Astrocyte (in vitro differentiated cells and primary cell): Measurements from ENCODE around the gene CARS1. TPM values are rescaled to one million over a fixed set of nuclear protein-coding genes. Genes with fewer than 3 reads are reported as not detected.
A peak's percentile ranks its signal among the peaks of the same experiment; 100 is the strongest.

Experiments used
- DNase-seq: peaks from one replicate; pipeline ENCODE4 v3.0.0-alpha.2; 2010; ENCODE audit warnings: low read depth
- FAIRE-seq: peaks from 2 replicates; lab custom pipeline; 2011; peaks lifted over from hg19 to GRCh38; lab: Jason Lieb, UNC
- H2AFZ ChIP-seq: 2 replicates; pipeline ENCODE4 v1.6.0; 2012; ENCODE audit warnings: low read depth, low read length, inconsistent platforms
- H3K27ac ChIP-seq: 2 replicates; pipeline ENCODE4 v1.5.1; 2011; ENCODE audit warnings: low read depth, low read length, inconsistent platforms
- H3K27me3 ChIP-seq: 2 replicates; pipeline ENCODE4 v1.6.0; 2011; ENCODE audit warnings: low read length, inconsistent platforms; ENCODE audit not compliant: insufficient read depth
- H3K36me3 ChIP-seq: 2 replicates; pipeline ENCODE4 v1.5.1; 2011; ENCODE audit warnings: low read length, inconsistent platforms; ENCODE audit not compliant: insufficient read depth
- H3K4me1 ChIP-seq: 2 replicates; pipeline ENCODE4 v1.5.1; 2011; ENCODE audit warnings: low read length, inconsistent platforms; ENCODE audit not compliant: insufficient read depth
- H3K4me2 ChIP-seq: 2 replicates; pipeline ENCODE4 v1.6.0; 2012; ENCODE audit warnings: low read length, inconsistent platforms
- H3K4me3 ChIP-seq: 2 replicates; pipeline ENCODE4 v1.5.1; 2011; ENCODE audit warnings: low read depth, mild to moderate bottlenecking, low read length, inconsistent platforms; ENCODE audit not compliant: insufficient read depth
- H3K79me2 ChIP-seq: 2 replicates; pipeline ENCODE4 v1.6.0; 2012; ENCODE audit warnings: mild to moderate bottlenecking, low read length, inconsistent platforms; ENCODE audit not compliant: insufficient read depth
- H3K9ac ChIP-seq: 2 replicates; pipeline ENCODE4 v1.6.0; 2012; ENCODE audit warnings: mild to moderate bottlenecking, low read length, inconsistent platforms
- H3K9me3 ChIP-seq: 2 replicates; pipeline ENCODE4 v1.5.1; 2012; ENCODE audit warnings: low read depth, mild to moderate bottlenecking, low read length, inconsistent platforms; ENCODE audit not compliant: insufficient read depth
- H4K20me1 ChIP-seq: 2 replicates; pipeline ENCODE4 v1.6.0; 2012; ENCODE audit warnings: low read length, inconsistent platforms; ENCODE audit not compliant: insufficient read depth
- H3K27ac Mint-ChIP-seq: one replicate; pipeline ENCODE4 v1.8.0; 2021; ENCODE audit warnings: mild to moderate bottlenecking, mixed read lengths; ENCODE audit not compliant: unreplicated experiment
- H3K27me3 Mint-ChIP-seq: one replicate; pipeline ENCODE4 v1.8.0; 2021; ENCODE audit warnings: low read depth, mixed read lengths; ENCODE audit not compliant: unreplicated experiment
- H3K36me3 Mint-ChIP-seq: one replicate; pipeline ENCODE4 v1.8.0; 2021; ENCODE audit warnings: low read depth, mixed read lengths; ENCODE audit not compliant: unreplicated experiment
- H3K4me1 Mint-ChIP-seq: one replicate; pipeline ENCODE4 v1.8.0; 2021; ENCODE audit warnings: low read depth, mixed read lengths; ENCODE audit not compliant: unreplicated experiment
- H3K4me3 Mint-ChIP-seq: one replicate; pipeline ENCODE4 v1.8.0; 2021; ENCODE audit warnings: mild to moderate bottlenecking, moderate library complexity, mixed read lengths; ENCODE audit not compliant: unreplicated experiment
- H3K9me3 Mint-ChIP-seq: one replicate; pipeline ENCODE4 v1.8.0; 2021; ENCODE audit warnings: mild to moderate bottlenecking, mixed read lengths; ENCODE audit not compliant: unreplicated experiment
- EZH2 ChIP-seq: IDR thresholded peaks from 2 replicates; pipeline ENCODE4 v1.6.1; 2012; ENCODE audit warnings: mild to moderate bottlenecking, low read length, inconsistent platforms; ENCODE audit not compliant: insufficient read depth
- total RNA-seq: library from RNA; stranded (reverse); gene quantifications from 2 replicates; pipeline ENCODE4 v1.2.1, GENCODE V29; 2021
- TF ChIP-seq, protein P1 (sequence below): IDR thresholded peaks from 2 replicates; pipeline ENCODE4 v1.5.1; 2011; ENCODE audit warnings: low read depth, mild to moderate bottlenecking, inconsistent platforms, low read length, moderate library complexity; ENCODE audit not compliant: insufficient read depth

Gene CARS1
- total RNA-seq, 1 donor from 2014 or later = 123 TPM

GRCh38 chr11:3000032-3000961 is 56.9 kb downstream of the CARS1 start:
- H3K4me1 Mint-ChIP-seq = peaks cover 9% of the 10 kb centered on the region
- DNase-seq (peak; percentile 68), FAIRE-seq (no peak)
- H3K9me3 Mint-ChIP-seq = no peaks in the 10 kb centered on the region
- H3K27me3 Mint-ChIP-seq = no peaks in the 10 kb centered on the region
- no peak overlapping the region for H3K27ac Mint-ChIP-seq
- H3K4me3 Mint-ChIP-seq = no peak overlapping the region
- peaks cover 11% of the 10 kb centered on the region for H4K20me1 ChIP-seq
- peaks cover 13% of the 10 kb centered on the region for H3K4me1 ChIP-seq
- H3K4me3 ChIP-seq = no peak overlapping the region
- no peaks in the 10 kb centered on the region for H3K9me3 ChIP-seq
- no peak overlapping the region for H2AFZ ChIP-seq
- H3K36me3 Mint-ChIP-seq = peaks cover 36% of the 10 kb centered on the region
- peaks cover 9% of the 10 kb centered on the region for H3K36me3 ChIP-seq
- H3K27ac ChIP-seq = peak overlapping the region; percentile 14
- H3K27me3 ChIP-seq = no peaks in the 10 kb centered on the region
- no peaks in the 10 kb centered on the region for H3K79me2 ChIP-seq
- peak overlapping the region; percentile 55 for H3K4me2 ChIP-seq
- peak overlapping the region; percentile 11 for H3K9ac ChIP-seq
- TF ChIP-seq, protein P1, sequence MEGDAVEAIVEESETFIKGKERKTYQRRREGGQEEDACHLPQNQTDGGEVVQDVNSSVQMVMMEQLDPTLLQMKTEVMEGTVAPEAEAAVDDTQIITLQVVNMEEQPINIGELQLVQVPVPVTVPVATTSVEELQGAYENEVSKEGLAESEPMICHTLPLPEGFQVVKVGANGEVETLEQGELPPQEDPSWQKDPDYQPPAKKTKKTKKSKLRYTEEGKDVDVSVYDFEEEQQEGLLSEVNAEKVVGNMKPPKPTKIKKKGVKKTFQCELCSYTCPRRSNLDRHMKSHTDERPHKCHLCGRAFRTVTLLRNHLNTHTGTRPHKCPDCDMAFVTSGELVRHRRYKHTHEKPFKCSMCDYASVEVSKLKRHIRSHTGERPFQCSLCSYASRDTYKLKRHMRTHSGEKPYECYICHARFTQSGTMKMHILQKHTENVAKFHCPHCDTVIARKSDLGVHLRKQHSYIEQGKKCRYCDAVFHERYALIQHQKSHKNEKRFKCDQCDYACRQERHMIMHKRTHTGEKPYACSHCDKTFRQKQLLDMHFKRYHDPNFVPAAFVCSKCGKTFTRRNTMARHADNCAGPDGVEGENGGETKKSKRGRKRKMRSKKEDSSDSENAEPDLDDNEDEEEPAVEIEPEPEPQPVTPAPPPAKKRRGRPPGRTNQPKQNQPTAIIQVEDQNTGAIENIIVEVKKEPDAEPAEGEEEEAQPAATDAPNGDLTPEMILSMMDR = no peak
- no peak for TF ChIP-seq EZH2

GRCh38 chr11:2999464-2999998 is 57.7 kb downstream of the CARS1 start:
- no peak overlapping the region for H3K27ac ChIP-seq
- H3K4me1 ChIP-seq = peaks cover 13% of the 10 kb centered on the region
- H3K79me2 ChIP-seq = no peaks in the 10 kb centered on the region
- DNase-seq (no peak), FAIRE-seq (no peak)
- H3K36me3 ChIP-seq = peaks cover 9% of the 10 kb centered on the region
- H3K27me3 ChIP-seq = no peaks in the 10 kb centered on the region
- H3K4me2 ChIP-seq = no peak overlapping the region
- peaks cover 11% of the 10 kb centered on the region for H4K20me1 ChIP-seq
- H3K36me3 Mint-ChIP-seq = peaks cover 34% of the 10 kb centered on the region
- H3K9me3 ChIP-seq = no peaks in the 10 kb centered on the region
- H2AFZ ChIP-seq = no peak overlapping the region
- no peak overlapping the region for H3K9ac ChIP-seq
- no peak overlapping the region for H3K4me3 ChIP-seq
- no peak for TF ChIP-seq EZH2
- TF ChIP-seq, protein P1 = no peak
- peaks cover 9% of the 10 kb centered on the region for H3K4me1 Mint-ChIP-seq
- H3K9me3 Mint-ChIP-seq = no peaks in the 10 kb centered on the region
- no peak overlapping the region for H3K4me3 Mint-ChIP-seq
- H3K27ac Mint-ChIP-seq = no peak overlapping the region
- H3K27me3 Mint-ChIP-seq = no peaks in the 10 kb centered on the region
